IMR-90 (cell line): Measurements from ENCODE around the gene SRSF5.

ENCODE experiments used
- POLR2A ChIP-seq: IDR thresholded peaks from 2 replicates; pipeline ENCODE4 v1.6.1; 2012; ENCODE audit warnings: mild to moderate bottlenecking, low read depth, low read length
- RAD21 ChIP-seq: IDR thresholded peaks from 2 replicates; pipeline ENCODE4 v1.6.1; 2012; ENCODE audit warnings: low read length, improper control_type of control experiment
- RFX5 ChIP-seq: IDR thresholded peaks from 2 replicates; pipeline ENCODE4 v1.8.0; 2012; ENCODE audit warnings: low read depth, mild to moderate bottlenecking, low read length, moderate library complexity
- SMC3 ChIP-seq: fragments of 150-350 bp; IDR thresholded peaks from 2 replicates; pipeline ENCODE4 v1.6.1; 2016; ENCODE audit warnings: low read depth, mild to moderate bottlenecking, antibody characterized with exemption, low read length, moderate library complexity
- TF ChIP-seq, protein P1 (sequence below): conservative IDR thresholded peaks from 2 replicates; pipeline ENCODE4 v1.5.1; 2012; ENCODE audit warnings: mild to moderate bottlenecking, low read depth, low read length, improper control_type of control experiment

DNA sequence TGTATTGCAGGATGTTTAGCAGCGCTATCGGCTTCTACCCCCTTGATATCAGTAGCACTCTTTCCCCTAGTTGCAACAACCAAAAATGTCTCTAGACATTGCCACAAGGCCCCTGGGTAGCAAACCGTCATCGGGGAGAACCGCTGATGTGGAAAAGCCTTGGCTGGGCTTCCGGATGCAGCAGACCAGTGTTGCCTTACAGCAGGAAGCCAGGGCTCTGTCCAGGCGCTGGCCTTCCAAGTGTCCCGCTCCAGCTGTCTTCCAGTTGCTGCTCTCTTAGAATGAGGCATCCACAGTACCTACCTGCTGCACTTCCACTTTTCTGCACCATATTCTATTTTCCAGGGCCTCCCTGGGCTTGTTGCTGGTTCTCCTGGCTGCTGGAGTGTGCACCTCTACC, 52.7 kb downstream of the SRSF5 start:
- TF ChIP-seq RFX5 (no peak), POLR2A (no peak), SMC3 (no peak), RAD21 (no peak)
- TF ChIP-seq, protein P1, sequence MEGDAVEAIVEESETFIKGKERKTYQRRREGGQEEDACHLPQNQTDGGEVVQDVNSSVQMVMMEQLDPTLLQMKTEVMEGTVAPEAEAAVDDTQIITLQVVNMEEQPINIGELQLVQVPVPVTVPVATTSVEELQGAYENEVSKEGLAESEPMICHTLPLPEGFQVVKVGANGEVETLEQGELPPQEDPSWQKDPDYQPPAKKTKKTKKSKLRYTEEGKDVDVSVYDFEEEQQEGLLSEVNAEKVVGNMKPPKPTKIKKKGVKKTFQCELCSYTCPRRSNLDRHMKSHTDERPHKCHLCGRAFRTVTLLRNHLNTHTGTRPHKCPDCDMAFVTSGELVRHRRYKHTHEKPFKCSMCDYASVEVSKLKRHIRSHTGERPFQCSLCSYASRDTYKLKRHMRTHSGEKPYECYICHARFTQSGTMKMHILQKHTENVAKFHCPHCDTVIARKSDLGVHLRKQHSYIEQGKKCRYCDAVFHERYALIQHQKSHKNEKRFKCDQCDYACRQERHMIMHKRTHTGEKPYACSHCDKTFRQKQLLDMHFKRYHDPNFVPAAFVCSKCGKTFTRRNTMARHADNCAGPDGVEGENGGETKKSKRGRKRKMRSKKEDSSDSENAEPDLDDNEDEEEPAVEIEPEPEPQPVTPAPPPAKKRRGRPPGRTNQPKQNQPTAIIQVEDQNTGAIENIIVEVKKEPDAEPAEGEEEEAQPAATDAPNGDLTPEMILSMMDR: no peak
